ENCODE data around the gene GARIN1A.
"Not testable (repeated sequence)": the region's sequence is repeated elsewhere in the genome, so short reads cannot be mapped to it uniquely, and the experiment has no call there.

The GARIN1A gene

DNA sequence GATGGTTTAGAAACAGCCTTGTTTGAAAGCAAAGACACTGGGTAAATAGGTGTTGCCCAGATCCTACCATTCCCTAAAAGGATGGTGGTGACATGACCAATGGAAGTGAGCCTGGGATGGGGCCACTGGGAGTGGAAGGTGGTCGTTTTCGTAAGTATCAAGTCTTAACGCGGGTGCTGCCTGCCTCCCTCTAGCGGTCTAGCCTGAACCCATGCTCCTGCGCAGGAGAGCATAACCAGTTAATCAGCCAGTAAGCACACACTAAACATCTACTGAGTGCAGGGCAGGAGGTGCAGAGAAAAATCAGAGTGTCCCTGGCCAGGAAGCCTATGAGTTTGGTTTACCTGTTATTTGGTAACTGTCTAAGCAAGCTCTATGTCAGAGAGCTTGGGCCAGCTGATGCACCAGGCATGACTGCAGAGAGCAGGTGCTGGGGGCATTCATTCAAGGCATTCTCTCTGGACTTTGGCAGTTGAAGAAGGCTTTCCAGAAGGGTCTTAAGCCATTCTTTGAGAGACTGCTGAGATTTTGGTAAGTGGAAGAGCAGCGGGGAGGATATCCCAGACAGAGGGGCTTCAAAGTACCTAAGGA is 930 bp downstream of the GARIN1A start:
- DNase-seq: peak; percentile 24 to 31
- TF ChIP-seq GATA1 (IDR thresholded peaks at IDR 0.05; ENCODE audit: low read depth, low read length) (no peak), POLR2A (IDR thresholded peaks at IDR 0.05; ENCODE audit: low read length) (no peak)

DNA sequence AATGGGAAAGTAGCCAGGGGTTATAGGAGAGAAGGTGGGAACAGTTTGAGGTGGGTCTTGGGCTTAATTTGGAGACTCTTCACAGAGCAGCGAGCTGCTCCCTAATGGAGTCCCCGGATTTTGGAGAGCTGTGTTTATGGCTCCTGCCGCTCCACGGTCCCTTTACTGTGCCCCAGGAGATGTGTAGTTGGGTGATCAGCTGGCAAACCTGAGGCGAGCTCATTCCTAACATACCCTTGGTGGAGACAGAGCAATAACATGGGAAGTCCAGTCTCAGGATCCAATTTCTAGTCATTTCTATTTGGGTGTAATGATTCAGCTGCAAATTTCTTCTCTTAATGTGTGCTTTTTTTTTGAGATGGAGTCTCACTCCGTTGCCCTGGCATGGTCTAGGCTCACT is 1.5 kb downstream of the GARIN1A start:
- no peak for TF ChIP-seq POLR2A (IDR thresholded peaks at IDR 0.05; ENCODE audit: low read length)
- TF ChIP-seq GATA1 (IDR thresholded peaks at IDR 0.05; ENCODE audit: low read depth, low read length): no peak

DNA sequence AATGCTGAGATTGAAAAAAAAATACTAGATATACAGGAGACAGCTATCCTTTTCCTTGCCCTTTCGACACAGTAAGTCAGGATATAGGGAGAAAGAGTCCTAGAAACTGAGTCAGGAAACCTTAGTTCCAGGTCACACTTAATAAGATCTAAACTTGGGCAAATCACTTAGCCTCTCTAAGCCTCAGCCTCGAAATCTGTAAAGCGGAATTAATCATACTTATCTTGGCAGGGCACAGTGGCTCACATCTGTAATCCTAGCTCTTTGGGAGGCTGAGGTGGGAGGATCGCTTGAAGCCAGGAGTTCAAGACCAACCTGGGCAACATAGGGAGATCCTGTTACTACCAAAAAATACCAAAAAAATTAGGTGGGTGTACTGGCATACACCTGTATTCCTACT is 4.6 kb downstream of the GARIN1A start:
- no peak for DNase-seq
- TF ChIP-seq GATA1 (IDR thresholded peaks at IDR 0.05; ENCODE audit: low read depth, low read length): no peak
- no peak for TF ChIP-seq POLR2A (IDR thresholded peaks at IDR 0.05; ENCODE audit: low read length)

More for the DNA sequence above, 1.5 kb downstream of the GARIN1A start:
- DNase-seq: no peak

DNA sequence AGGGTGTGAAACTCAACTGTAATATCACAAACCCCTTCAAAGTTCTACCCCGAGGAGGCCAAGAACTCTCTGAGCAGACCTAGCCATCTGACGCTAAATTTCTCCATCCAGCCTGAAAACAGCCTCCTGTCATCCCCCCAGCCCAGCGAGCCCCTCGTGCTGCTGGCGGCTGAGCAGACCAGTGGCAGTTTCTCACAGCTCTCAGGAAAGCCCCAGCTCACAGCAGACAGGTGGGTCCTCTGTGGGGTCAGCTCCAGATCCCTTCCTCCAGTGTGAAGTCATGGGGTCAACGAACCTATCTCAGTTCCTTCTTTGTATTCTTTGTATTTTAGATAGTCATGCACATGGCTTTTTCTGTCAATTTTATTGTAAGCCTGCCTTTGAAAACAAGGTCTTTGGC is 7.8 kb downstream of the GARIN1A start:
- TF ChIP-seq POLR2A (IDR thresholded peaks at IDR 0.05; ENCODE audit: low read length): no peak
- TF ChIP-seq GATA1 (IDR thresholded peaks at IDR 0.05; ENCODE audit: low read depth, low read length): no peak
- DNase-seq: no peak

DNA sequence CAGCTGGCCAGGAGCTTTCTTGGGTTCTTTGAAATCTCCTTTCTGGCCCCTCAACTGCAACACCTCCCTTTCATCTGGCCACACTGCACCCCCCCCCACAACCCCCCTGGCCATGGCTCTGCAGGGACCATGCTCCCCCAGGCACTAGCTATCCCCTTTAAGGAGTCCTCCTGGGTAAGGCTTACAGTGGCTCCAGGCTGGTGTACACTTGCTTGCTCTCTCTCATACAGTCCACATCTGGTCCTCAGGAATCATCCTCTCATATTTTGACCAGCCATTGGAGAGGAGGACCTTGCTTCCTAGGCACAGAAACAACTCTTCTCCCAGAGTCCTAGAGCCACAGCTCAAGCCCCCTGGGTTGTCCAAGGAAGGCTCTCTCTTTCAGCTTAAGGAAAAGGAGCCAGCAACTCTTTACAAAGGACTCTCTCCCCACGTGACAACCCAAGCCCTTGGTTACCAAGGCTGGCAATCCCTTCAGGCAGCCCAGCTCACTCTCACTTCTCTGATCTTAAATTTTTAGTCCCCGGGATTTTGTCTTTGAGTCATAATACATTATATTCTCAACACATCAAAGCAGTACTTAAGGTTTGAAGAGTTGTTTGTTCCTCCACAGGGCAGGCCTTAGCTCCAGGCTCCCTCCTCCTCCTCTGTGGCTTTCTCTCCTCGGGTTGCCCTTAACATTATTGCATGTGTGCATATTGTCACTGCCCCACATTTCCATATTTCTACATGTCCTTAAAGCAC is 9.9 kb downstream of the GARIN1A start:
- DNase-seq: no peak
- TF ChIP-seq POLR2A (IDR thresholded peaks at IDR 0.05; ENCODE audit: low read length): no peak

DNA sequence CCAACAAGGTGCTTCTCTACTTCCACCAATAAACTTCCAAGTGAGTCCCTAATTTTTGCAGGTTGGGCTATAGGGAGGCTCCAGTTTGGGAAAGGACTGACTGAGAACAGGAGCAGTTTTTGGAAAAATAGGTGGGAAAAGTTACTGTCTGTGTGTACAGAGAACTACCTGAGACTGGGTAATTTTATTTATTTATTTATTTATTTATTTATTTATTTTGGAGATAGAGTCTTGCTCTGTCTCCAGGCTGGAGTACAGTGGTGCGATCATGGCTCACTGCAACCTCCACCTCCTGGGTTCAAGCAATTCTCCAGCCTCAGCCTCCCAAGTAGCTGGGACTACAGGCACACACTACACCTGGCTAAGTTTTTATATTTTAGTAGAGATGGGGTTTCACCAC is 11.2 kb downstream of the GARIN1A start:
- DNase-seq: not testable (repeated sequence)

DNA sequence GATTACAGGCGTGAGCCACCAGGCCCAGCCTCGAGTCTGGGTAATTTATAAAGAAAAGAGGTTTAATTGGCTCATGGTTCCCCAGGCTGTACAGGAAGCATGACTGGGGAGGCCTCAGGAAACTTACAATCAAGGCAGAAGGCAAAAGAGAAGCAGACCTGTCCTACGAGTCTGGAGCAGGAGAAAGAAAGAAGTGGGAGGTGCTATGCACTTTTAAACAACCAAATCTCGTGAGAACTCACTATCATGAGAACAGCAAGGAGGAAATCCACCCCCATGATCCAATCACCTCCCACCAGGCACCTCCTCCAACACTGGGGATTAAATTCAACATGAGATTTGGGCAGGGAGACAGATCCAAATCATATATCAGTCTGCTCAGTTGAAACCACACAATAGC is 11.6 kb downstream of the GARIN1A start:
- not testable (repeated sequence) for DNase-seq

DNA sequence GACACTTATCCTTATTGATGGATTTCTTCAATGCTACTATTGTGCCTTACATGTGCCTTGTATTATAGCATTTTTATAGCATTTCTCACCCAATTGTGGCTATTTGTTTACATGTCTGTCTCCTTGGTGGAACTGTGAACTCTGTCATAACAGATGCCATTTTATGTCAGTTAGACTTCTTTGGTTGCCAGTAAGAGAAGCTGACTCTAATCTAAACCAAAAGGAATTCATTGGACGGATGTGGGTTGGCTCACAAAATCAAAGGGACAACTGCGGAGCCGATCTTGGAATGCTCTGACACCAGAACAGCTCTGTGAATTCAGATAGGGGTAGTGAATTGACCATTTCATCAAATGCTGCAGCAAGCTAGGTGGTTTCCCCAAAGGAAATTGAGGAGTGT is 15.0 kb downstream of the GARIN1A start:
- no peak for DNase-seq
- TF ChIP-seq GATA1 (IDR thresholded peaks at IDR 0.05; ENCODE audit: low read depth, low read length) (no peak), POLR2A (IDR thresholded peaks at IDR 0.05; ENCODE audit: low read length) (no peak)

DNA sequence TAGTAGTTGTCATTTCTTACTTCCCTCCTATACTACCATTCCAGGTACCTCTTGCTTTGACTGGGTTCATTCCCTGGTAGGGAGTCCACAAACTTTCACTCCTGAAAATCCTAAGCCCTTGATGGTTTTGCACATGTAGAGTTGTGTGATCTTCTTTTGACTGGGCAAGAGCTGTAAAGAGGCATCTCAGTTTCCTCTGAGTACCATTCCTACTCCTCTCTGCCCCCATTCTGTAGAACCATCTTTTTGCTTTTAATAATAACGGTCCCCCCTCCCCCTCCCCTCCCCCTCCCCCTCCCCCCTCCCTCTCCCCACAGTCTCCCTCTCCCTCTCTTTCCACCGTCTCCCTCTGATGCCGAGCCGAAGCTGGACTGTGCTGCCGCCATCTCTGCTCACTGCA is 16.4 kb downstream of the GARIN1A start:
- no peak for DNase-seq

DNA sequence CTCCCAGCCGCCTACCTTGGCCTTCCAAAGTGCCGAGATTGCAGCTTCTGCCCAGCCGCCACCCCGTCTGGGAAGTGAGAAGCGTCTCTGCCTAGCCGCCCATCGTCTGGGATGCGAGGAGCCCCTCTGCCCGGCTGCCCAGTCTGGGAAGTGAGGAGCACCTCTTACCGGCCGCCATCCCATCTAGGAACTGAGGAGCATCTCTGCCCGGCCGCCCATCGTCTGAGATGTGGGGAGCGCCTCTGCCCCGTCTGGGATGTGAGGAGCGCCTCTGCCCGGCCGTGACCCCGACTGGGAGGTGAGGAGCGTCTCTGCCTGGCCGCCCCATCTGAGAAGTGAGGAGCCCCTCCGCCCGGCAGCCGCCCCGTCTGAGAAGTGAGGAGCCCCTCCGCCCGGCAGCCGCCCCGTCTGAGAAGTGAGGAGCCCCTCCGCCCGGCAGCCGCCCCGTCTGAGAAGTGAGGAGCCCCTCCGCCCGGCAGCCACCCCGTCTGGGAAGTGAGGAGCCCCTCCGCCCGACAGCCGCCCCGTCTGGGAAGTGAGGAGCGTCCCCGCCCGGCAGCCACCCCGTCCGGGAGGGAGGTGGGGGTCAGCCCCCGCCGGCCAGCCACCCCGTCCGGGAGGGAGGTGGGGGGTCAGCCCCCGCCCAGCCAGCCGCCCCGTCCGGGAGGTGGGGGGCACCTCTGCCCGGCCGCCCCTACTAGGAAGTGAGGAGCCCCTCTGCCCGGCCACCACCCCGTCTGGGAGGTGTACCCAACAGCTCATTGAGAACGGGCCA is 17.3 kb downstream of the GARIN1A start:
- not testable (repeated sequence) for DNase-seq

More for the DNA sequence above, 16.4 kb downstream of the GARIN1A start:
- TF ChIP-seq GATA1 (IDR thresholded peaks at IDR 0.05; ENCODE audit: low read depth, low read length): no peak
- no peak for TF ChIP-seq POLR2A (IDR thresholded peaks at IDR 0.05; ENCODE audit: low read length)

DNA sequence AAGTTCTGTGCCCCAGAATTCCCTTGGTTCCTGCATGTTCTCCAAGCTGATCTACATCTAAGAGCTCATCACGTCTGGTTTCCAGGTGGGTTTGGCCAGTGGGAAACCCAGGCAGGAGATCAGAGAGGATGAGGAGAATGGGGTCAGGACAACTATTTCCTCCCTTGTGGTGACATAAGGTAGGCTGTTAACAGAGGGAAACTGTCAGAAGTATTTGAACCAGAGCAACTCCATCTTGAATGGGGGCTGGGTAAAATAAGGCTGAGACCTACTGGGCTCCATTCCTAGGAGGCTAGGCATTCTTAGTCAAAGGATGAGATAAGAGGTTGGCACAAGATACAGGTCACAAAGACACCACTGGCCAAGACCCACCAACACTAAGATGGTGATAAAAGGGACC is 19.1 kb downstream of the GARIN1A start:
- no peak for DNase-seq
- no peak for TF ChIP-seq GATA1 (IDR thresholded peaks at IDR 0.05; ENCODE audit: low read depth, low read length)
- TF ChIP-seq POLR2A (IDR thresholded peaks at IDR 0.05; ENCODE audit: low read length): no peak

DNA sequence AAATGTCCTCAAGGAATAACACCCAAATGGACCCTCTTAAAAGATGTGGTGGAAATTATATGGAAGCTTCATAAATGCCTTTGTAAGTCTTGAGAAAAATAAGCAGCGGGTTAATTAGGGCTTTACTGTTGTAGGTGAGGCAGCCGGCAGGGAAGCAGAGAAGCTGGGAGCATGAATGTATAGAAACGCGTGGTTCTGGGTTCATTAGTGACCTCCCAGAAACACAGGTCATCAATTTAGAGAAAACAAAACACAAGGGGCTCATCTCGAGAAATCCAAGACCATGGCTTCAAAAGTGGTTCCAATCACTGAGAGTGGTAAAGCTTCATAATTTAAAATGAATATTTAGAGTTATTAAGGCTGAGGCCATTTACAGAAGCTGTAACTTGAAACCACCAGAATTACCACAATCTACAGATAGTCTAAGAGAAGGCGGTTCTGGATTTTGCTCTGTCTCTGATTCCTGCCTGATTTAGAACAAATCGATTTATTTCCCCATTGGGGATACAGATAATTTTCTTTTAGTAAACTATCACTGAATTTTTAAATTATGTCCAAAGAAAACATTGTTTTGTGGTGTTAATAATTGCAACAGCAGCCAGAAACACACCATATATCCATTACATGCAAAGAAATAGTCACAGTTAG is 20.7 kb downstream of the GARIN1A start:
- DNase-seq: no peak
- TF ChIP-seq POLR2A (IDR thresholded peaks at IDR 0.05; ENCODE audit: low read length) (no peak), GATA1 (IDR thresholded peaks at IDR 0.05; ENCODE audit: low read depth, low read length) (no peak)

DNA sequence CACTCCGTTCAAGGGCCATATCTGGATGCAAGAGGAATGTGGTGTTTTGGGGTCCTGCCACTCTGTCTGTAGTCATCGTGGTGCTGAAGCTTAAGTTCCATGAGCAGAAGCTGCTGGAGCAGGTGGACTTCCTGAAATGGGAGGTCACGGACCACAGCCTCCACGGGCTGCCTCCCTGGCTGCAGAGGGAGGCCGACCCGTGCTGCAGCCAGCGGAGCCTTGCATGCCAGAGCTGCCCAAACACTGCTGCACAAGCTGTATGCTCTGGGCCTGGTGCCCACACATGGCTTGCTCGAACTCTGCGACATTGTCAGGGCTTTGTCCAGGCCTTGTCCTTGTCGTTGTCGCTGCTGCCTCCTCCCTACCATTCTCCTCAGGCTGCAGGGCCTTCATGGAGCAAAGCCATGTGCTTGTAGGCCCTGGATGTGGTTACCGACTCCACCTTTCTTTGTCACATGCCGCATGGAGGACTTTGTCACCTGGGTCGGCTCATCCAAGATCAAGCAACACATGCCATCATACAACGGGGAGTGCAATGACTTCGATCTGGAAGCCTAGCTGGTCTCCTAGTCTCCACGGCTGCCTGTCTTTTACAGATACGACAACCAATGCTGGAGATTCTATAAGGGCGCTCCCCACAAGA is 21.4 kb downstream of the GARIN1A start:
- no peak for DNase-seq
- TF ChIP-seq GATA1 (IDR thresholded peaks at IDR 0.05; ENCODE audit: low read depth, low read length) (no peak), POLR2A (IDR thresholded peaks at IDR 0.05; ENCODE audit: low read length) (no peak)

DNA sequence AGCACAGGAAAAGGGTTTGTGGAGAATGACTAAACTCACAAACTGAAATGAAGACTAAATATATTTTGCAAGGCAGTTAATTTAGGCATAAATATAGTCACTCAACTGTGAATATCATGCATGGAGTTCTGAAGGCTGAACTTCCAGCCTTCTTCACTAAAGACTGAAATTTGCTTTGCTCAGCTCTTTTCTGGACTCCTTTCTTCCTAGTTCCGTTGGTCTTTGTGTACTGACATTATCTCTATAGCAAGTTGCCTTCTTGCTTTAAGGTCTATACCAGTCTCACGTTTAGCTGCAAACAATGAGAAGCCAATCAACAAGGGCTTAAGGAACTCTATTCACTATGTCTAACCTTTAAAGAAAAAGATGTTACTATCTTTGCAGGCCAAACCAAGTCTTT is 22.6 kb downstream of the GARIN1A start:
- DNase-seq: no peak
- TF ChIP-seq GATA1 (IDR thresholded peaks at IDR 0.05; ENCODE audit: low read depth, low read length) (no peak), POLR2A (IDR thresholded peaks at IDR 0.05; ENCODE audit: low read length) (no peak)

All from erythroblast (primary cell).